Endothelial cell of umbilical vein (primary cell): ENCODE results near the gene TOX2.

Experiments used
- CTCF ChIP-seq, 2 donors: IDR thresholded peaks; 1 replicate in 1 of 2; 2 replicates in 1 of 2; pipeline ENCODE4 v1.5.1; 2011; ENCODE audit warnings: low read length in 2 of 2, mild to moderate bottlenecking in 2 of 2, moderate library complexity in 2 of 2, control low read depth in 1 of 2, inconsistent platforms in 1 of 2, low read depth in 1 of 2; ENCODE audit not compliant: insufficient read depth in 1 of 2; ENCODE audit errors: extremely low read depth in 1 of 2
- EZH2 ChIP-seq: IDR thresholded peaks from 2 replicates; pipeline ENCODE4 v1.6.1; 2012; ENCODE audit warnings: borderline replicate concordance, low read depth, mild to moderate bottlenecking, moderate library complexity, low read length, inconsistent platforms; ENCODE audit not compliant: severe bottlenecking
- POLR2AphosphoS5 ChIP-seq: IDR thresholded peaks from 2 replicates; pipeline ENCODE4 v1.6.1; 2012; ENCODE audit warnings: low read depth, mild to moderate bottlenecking, control low read depth, low read length, moderate library complexity; ENCODE audit not compliant: insufficient read depth

- TF ChIP-seq POLR2AphosphoS5, result no peak
- TF ChIP-seq CTCF (IDR thresholded peaks at IDR 0.05; ENCODE audit: extremely low read depth in 1 of 2, insufficient read depth in 1 of 2, low read depth in 1 of 2, low read length in 2 of 2), result no peak
- no peak for TF ChIP-seq EZH2
These were observed 155.7 kb downstream of the TOX2 start for GRCh38 chr20:44070139-44070900.
